ENCODE measurements around the gene BRCA2.

DNA sequence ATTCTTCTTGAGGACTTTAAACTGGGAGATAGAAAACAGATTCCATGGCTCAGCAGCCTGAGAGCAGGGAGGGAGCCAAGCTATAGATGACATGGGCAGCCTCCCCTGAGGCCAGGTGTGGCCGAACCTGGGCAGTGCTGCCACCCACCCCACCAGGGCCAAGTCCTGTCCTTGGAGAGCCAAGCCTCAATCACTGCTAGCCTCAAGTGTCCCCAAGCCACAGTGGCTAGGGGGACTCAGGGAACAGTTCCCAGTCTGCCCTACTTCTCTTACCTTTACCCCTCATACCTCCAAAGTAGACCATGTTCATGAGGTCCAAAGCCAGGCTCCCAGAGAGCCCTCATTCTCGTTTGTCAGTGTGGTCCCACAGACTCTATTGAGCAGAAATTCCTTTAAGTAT lies 104.6 kb downstream of the BRCA2 start:
- no peak for TF ChIP-seq POLR2A (IDR thresholded peaks at IDR 0.05)
- TF ChIP-seq, protein P1, sequence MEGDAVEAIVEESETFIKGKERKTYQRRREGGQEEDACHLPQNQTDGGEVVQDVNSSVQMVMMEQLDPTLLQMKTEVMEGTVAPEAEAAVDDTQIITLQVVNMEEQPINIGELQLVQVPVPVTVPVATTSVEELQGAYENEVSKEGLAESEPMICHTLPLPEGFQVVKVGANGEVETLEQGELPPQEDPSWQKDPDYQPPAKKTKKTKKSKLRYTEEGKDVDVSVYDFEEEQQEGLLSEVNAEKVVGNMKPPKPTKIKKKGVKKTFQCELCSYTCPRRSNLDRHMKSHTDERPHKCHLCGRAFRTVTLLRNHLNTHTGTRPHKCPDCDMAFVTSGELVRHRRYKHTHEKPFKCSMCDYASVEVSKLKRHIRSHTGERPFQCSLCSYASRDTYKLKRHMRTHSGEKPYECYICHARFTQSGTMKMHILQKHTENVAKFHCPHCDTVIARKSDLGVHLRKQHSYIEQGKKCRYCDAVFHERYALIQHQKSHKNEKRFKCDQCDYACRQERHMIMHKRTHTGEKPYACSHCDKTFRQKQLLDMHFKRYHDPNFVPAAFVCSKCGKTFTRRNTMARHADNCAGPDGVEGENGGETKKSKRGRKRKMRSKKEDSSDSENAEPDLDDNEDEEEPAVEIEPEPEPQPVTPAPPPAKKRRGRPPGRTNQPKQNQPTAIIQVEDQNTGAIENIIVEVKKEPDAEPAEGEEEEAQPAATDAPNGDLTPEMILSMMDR (IDR thresholded peaks at IDR 0.05): no peak

Measured in ovary (tissue), 3 donors.